NT2/D1 (cell line): Measurements from ENCODE around the gene PRICKLE3.

Source experiments
- YY1 ChIP-seq: IDR thresholded peaks from 2 replicates; pipeline ENCODE4 v1.6.1; 2011; ENCODE audit not compliant: insufficient read length, insufficient read depth
- ZNF274 ChIP-seq: IDR thresholded peaks from 2 replicates; pipeline ENCODE4 v1.6.1; 2011; ENCODE audit warnings: mild to moderate bottlenecking, low read depth, low read length

DNA sequence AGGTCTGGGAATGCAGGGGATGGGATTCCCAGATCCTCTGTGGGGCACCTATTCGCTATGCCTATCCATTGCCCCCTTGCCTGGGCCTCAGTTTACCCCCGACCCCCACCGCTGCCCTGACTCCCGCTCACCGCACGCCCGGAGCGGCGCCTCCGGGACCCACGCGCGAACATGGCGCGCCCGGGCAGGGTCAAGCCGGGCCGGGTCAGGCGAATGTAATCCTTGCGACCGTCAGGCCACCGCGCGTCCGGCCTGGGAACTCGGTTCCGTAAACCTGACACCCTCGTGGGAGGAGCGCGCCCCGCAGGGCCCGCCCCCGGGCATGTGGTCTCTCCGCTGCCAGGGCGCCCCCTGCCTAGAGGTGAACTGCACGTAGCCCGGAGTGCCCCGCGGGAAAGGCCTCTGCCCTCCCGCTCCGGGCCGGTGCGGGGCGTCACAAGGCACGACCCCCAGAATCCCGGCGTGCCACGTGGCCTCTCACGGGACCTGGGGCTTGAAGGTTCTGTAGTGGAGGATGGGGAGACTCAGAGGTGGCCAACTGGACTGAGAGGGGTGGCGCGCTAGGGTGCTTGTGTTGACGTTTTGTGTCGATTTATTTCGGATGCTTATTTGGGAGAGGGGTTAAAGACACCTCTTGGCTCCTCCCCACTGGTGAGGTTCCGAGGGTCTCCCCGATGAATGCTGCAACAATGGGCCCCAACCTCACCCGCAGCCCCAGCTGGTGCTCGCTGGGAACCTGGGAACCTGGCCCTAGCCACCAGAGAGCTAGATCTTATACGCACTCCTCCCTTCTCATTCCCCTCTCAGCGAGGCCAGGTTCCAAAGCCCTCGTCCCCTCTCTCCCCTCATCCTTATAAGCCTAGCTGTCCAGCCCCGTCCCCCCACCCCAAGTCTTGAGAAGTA, at the start of gene PRICKLE3:
- TF ChIP-seq YY1, result no peak
- TF ChIP-seq ZNF274, result no peak
